H1 (cell line): ENCODE data around the gene BCL2. TPM values are rescaled to one million over a fixed set of nuclear protein-coding genes. Genes with fewer than 3 reads are reported as not detected.

ENCODE experiments used
- CTCF ChIA-PET: fragments of 300-600 bp; sonication (Branson Sonifier 250); formaldehyde crosslinking; loops from one replicate; lab custom pipeline; 2021; ENCODE audit not compliant: partially characterized antibody; lab: Charles Lee
- POLR2A ChIA-PET: fragments of 300-600 bp; sonication (Branson Sonifier 250); formaldehyde crosslinking; loops from one replicate; lab custom pipeline; 2021; ENCODE audit warnings: inconsistent platforms; ENCODE audit not compliant: partially characterized antibody; lab: Charles Lee
- DNase-seq, 2 experiments: peaks; one replicate each; pipeline versions ENCODE4 v3.0.0 to v3.0.0-alpha.2; 2010 to 2022; ENCODE audit warnings: low spot score in 2 of 2, low read depth in 1 of 2, mixed read lengths in 1 of 2
- FAIRE-seq: peaks from 2 replicates; lab custom pipeline; 2011; peaks lifted over from hg19 to GRCh38; lab: Jason Lieb, UNC
- H2AFZ ChIP-seq: 2 replicates; pipeline ENCODE4 v1.8.1; 2012; ENCODE audit warnings: low read length, inconsistent platforms
- H2AK5ac ChIP-seq: 2 replicates; pipeline ENCODE4 v1.6.1; 2013; ENCODE audit warnings: low read depth, low read length
- H2BK120ac ChIP-seq: replicated peaks from 2 replicates; pipeline ENCODE3; 2013; ENCODE audit warnings: low read depth, low read length, inconsistent platforms
- H2BK12ac ChIP-seq: 2 replicates; pipeline ENCODE4 v1.6.1; 2013; ENCODE audit warnings: low read depth, low read length
- H2BK15ac ChIP-seq: 2 replicates; pipeline ENCODE4 v1.6.1; 2013; ENCODE audit warnings: low read length
- H2BK20ac ChIP-seq: 2 replicates; pipeline ENCODE4 v1.6.1; 2013; ENCODE audit warnings: low read length
- H2BK5ac ChIP-seq: 2 replicates; pipeline ENCODE4 v1.6.1; 2013; ENCODE audit warnings: low read depth, low read length
- H3K14ac ChIP-seq: 2 replicates; pipeline ENCODE4 v1.6.1; 2013; ENCODE audit warnings: inconsistent platforms; ENCODE audit not compliant: insufficient read length
- H3K18ac ChIP-seq: 2 replicates; pipeline ENCODE4 v1.6.1; 2013; ENCODE audit warnings: low read length; ENCODE audit errors: extremely low read depth
- H3K23ac ChIP-seq: 2 replicates; pipeline ENCODE4 v1.6.1; 2013; ENCODE audit warnings: inconsistent platforms; ENCODE audit not compliant: insufficient read length
- H3K23me2 ChIP-seq: 2 replicates; pipeline ENCODE4 v1.6.1; 2013; ENCODE audit warnings: low read depth, low read length
- H3K27ac ChIP-seq: 2 replicates; pipeline ENCODE4 v1.6.1; 2011; ENCODE audit warnings: low read depth, low read length, inconsistent platforms
- H3K27me3 ChIP-seq, 4 experiments: replicated peaks in 1 of 4; 1 replicate in 1 of 4; 2 replicates in 3 of 4; pipeline versions ENCODE4 v1.6.1 to v1.8.1; 2011 to 2013; ENCODE audit warnings: low read length in 3 of 4, mild to moderate bottlenecking in 3 of 4, inconsistent platforms in 2 of 4, mixed read lengths in 2 of 4, moderate library complexity in 1 of 4; ENCODE audit not compliant: control insufficient read depth in 3 of 4, insufficient read depth in 3 of 4; ENCODE audit errors: extremely low read depth in 1 of 4
- H3K36me3 ChIP-seq, 4 experiments: 2 replicates each; pipeline versions ENCODE4 v1.6.1 to v1.8.1; 2011 to 2013; ENCODE audit warnings: mild to moderate bottlenecking in 4 of 4, low read length in 3 of 4, moderate library complexity in 2 of 4, control low read depth in 1 of 4, inconsistent platforms in 1 of 4; ENCODE audit not compliant: insufficient read depth in 4 of 4, control insufficient read depth in 2 of 4
- H3K4ac ChIP-seq: replicated peaks from 2 replicates; pipeline ENCODE3; 2013; ENCODE audit warnings: low read length, low read depth, mixed read lengths, inconsistent platforms; ENCODE audit not compliant: insufficient read length
- H3K4me1 ChIP-seq, 4 experiments: replicated peaks in 1 of 4; 1 replicate in 1 of 4; 2 replicates in 3 of 4; pipeline versions ENCODE4 v1.6.1 to v1.8.1; 2011 to 2013; ENCODE audit warnings: low read length in 3 of 4, inconsistent platforms in 2 of 4, mixed read lengths in 1 of 4; ENCODE audit not compliant: insufficient read depth in 4 of 4, control insufficient read depth in 3 of 4
- H3K4me2 ChIP-seq, 2 experiments: 2 replicates each; pipeline versions ENCODE4 v1.6.1 to v1.8.1; 2011 to 2013; ENCODE audit warnings: low read depth in 2 of 2, low read length in 2 of 2, control low read depth in 1 of 2, inconsistent platforms in 1 of 2, mild to moderate bottlenecking in 1 of 2; ENCODE audit not compliant: insufficient read depth in 1 of 2
- H3K4me3 ChIP-seq, 4 experiments: fragments of 200-600, 300-600 bp in 1 of 4; sonication (generic), shearing (Covaris generic), sonication (Bioruptor Twin) in 1 of 4; 2 replicates each; pipeline versions ENCODE4 v1.5.1 to v1.8.1; 2011 to 2016; ENCODE audit warnings: low read length in 4 of 4, low read depth in 3 of 4, control low read depth in 2 of 4, inconsistent platforms in 2 of 4, mild to moderate bottlenecking in 2 of 4, mixed read lengths in 1 of 4, moderate library complexity in 1 of 4; ENCODE audit not compliant: insufficient read depth in 2 of 4; ENCODE audit errors: extremely low read depth in 1 of 4
- H3K56ac ChIP-seq: replicated peaks from 2 replicates; pipeline ENCODE3; 2013; ENCODE audit warnings: low read depth, mild to moderate bottlenecking, mixed read lengths, low read length, inconsistent platforms; ENCODE audit not compliant: insufficient read length
- H3K79me1 ChIP-seq: 2 replicates; pipeline ENCODE4 v1.6.1; 2013; ENCODE audit warnings: low read depth, low read length, control low read depth
- H3K79me2 ChIP-seq, 2 experiments: 2 replicates each; pipeline versions ENCODE4 v1.6.1 to v1.8.1; 2012 to 2013; ENCODE audit warnings: low read length in 2 of 2, mild to moderate bottlenecking in 2 of 2, inconsistent platforms in 1 of 2; ENCODE audit not compliant: insufficient read depth in 2 of 2, control insufficient read depth in 1 of 2
- H3K9ac ChIP-seq, 4 experiments: replicated peaks in 1 of 4; 1 replicate in 1 of 4; 2 replicates in 3 of 4; pipeline versions ENCODE4 v1.6.1 to v1.8.1; 2011 to 2013; ENCODE audit warnings: low read depth in 3 of 4, low read length in 3 of 4, control low read depth in 2 of 4, mild to moderate bottlenecking in 2 of 4, moderate library complexity in 2 of 4, inconsistent platforms in 1 of 4; ENCODE audit errors: extremely low read depth in 1 of 4
- H3K9me3 ChIP-seq, 2 experiments: 2 replicates each; pipeline versions ENCODE4 v1.6.1 to v1.8.1; 2012 to 2013; ENCODE audit warnings: mild to moderate bottlenecking in 2 of 2, moderate library complexity in 2 of 2, control low read depth in 1 of 2, inconsistent platforms in 1 of 2, low read depth in 1 of 2, low read length in 1 of 2, mixed read lengths in 1 of 2; ENCODE audit not compliant: insufficient read depth in 2 of 2
- H4K20me1 ChIP-seq, 2 experiments: replicated peaks in 1 of 2; 2 replicates each; pipeline versions ENCODE3 to v1.8.1; 2011 to 2013; ENCODE audit warnings: inconsistent platforms in 2 of 2, low read length in 2 of 2, mild to moderate bottlenecking in 1 of 2; ENCODE audit not compliant: insufficient read depth in 2 of 2, control insufficient read depth in 1 of 2
- H4K5ac ChIP-seq: 2 replicates; pipeline ENCODE4 v1.6.1; 2013; ENCODE audit warnings: low read length, low read depth, mixed read lengths, inconsistent platforms; ENCODE audit not compliant: insufficient read length
- H4K8ac ChIP-seq: 2 replicates; pipeline ENCODE4 v1.8.0; 2013; ENCODE audit warnings: mild to moderate bottlenecking, moderate library complexity, low read length, inconsistent platforms; ENCODE audit not compliant: insufficient read depth; ENCODE audit errors: extremely low read depth
- H4K91ac ChIP-seq: replicated peaks from 2 replicates; pipeline ENCODE3; 2013; ENCODE audit warnings: low read length, mixed read lengths, inconsistent platforms; ENCODE audit not compliant: insufficient read length
- ATF3 ChIP-seq: IDR thresholded peaks from 2 replicates; pipeline ENCODE4 v1.6.1; 2011; ENCODE audit warnings: low read depth, mild to moderate bottlenecking, low read length; ENCODE audit not compliant: insufficient read depth
- CBX8 ChIP-seq: fragments of 300-800, 300-1000 bp; sonication (generic); IDR thresholded peaks from 2 replicates; pipeline ENCODE4 v1.7.1; 2016; ENCODE audit warnings: low read depth, low read length, borderline replicate concordance
- CREB1 ChIP-seq: IDR thresholded peaks from 2 replicates; pipeline ENCODE4 v1.6.1; 2012; ENCODE audit warnings: inconsistent platforms
- CTCF ChIP-seq, 3 experiments: IDR thresholded peaks; 1 replicate in 2 of 3; 2 replicates in 1 of 3; pipeline versions ENCODE4 v1.5.1 to v1.6.1; 2011; ENCODE audit warnings: low read length in 3 of 3, mild to moderate bottlenecking in 3 of 3, inconsistent platforms in 2 of 3, low read depth in 1 of 3, moderate library complexity in 1 of 3; ENCODE audit not compliant: insufficient read depth in 1 of 3; ENCODE audit errors: control extremely low read depth in 1 of 3
- HDAC2 ChIP-seq, 2 experiments: fragments of 300-600 bp in 1 of 2; sonication (generic) in 1 of 2; IDR thresholded peaks; 2 replicates each; pipeline ENCODE4 v1.6.1; 2011 to 2012; ENCODE audit warnings: low read depth in 2 of 2, low read length in 2 of 2, mild to moderate bottlenecking in 2 of 2, moderate library complexity in 2 of 2, borderline replicate concordance in 1 of 2, inconsistent platforms in 1 of 2
- POLR2A ChIP-seq, 2 experiments: IDR thresholded peaks; 1 replicate in 1 of 2; 2 replicates in 1 of 2; pipeline ENCODE4 v1.6.1; 2011; ENCODE audit warnings: low read depth in 2 of 2, low read length in 2 of 2, mild to moderate bottlenecking in 2 of 2; ENCODE audit errors: control extremely low read depth in 1 of 2
- POLR2AphosphoS5 ChIP-seq: IDR thresholded peaks from 2 replicates; pipeline ENCODE4 v1.6.1; 2011; ENCODE audit warnings: low read depth, low read length
- SIN3A ChIP-seq, 2 experiments: IDR thresholded peaks in 1 of 2; conservative IDR thresholded peaks in 1 of 2; 2 replicates each; pipeline ENCODE4 v1.6.1; 2011 to 2012; ENCODE audit warnings: low read length in 2 of 2, improper control_type of control experiment in 1 of 2, low read depth in 1 of 2, mild to moderate bottlenecking in 1 of 2
- SIX5 ChIP-seq: IDR thresholded peaks from 2 replicates; pipeline ENCODE4 v1.6.1; 2011; ENCODE audit warnings: mild to moderate bottlenecking, low read depth, low read length
- USF2 ChIP-seq: IDR thresholded peaks from 2 replicates; pipeline ENCODE4 v1.6.1; 2011; ENCODE audit warnings: low read length, improper control_type of control experiment
- WGBS, 2 experiments: shearing (Covaris generic) in 1 of 2; methylation state at CpG; one replicate each; pipeline versions ENCODE4 v1.1.6 to v1.1.7; 2013 to 2015; ENCODE audit warnings: low lambda C conversion rate in 2 of 2, mixed read lengths in 2 of 2, inconsistent platforms in 1 of 2, low coverage in 1 of 2, missing lambda C conversion rate in 1 of 2; ENCODE audit not compliant: insufficient replicate concordance in 2 of 2, insufficient coverage in 1 of 2, insufficient read length in 1 of 2; ENCODE audit errors: extremely low coverage in 1 of 2, missing lambda C conversion rate in 1 of 2; 5-methylcytosine and 5-hydroxymethylcytosine counted together
- polyA plus RNA-seq, 7 experiments: library from polyadenylated mRNA; depleted of rRNA in 3 of 7; stranded (reverse) in 5 of 7; unstranded in 2 of 7; fragments of >200 nt in 5 of 7; fragments of 200-250 nt in 2 of 7; gene quantifications; 1 replicate in 5 of 7; 2 replicates in 1 of 7; 4 replicates in 1 of 7; pipeline versions ENCODE4 v1.2.1 to v1.2.3, GENCODE V29; 2011 to 2013; ENCODE audit warnings: missing spikeins in 2 of 7, mixed read lengths in 2 of 7
- total RNA-seq: library from RNA; stranded (reverse); fragmentation: NEBNext Ultra II Directional; extraction: Animal tissue kit (Norgen Biotek cat#: 25700); gene quantifications from 2 replicates; pipeline ENCODE4 v1.2.1, GENCODE V29; 2021

BCL2 gene
- total and polyA plus RNA-seq, 2 of the 8 experiments (the other 6 are each of a cell fraction or from before 2014, with no cell fraction given), result 0.59 to 4.5 TPM

- no peak for DNase-seq
- Histone ChIP-seq H3K4me1 (no peaks in the 10 kb centered on the region), H4K5ac (no peak overlapping the region), H3K23me2 (no peaks in the 10 kb centered on the region), H3K36me3 (no peaks in the 10 kb centered on the region), H3K79me2 (no peaks in the 10 kb centered on the region), H3K56ac (no peak overlapping the region), H2BK12ac (no peak overlapping the region), H2BK120ac (no peak overlapping the region), H2AFZ (no peak overlapping the region), H4K91ac (no peak overlapping the region), H2BK20ac (no peak overlapping the region), H3K14ac (no peak overlapping the region), H3K9ac (no peak overlapping the region), H4K20me1 (no peaks in the 10 kb centered on the region), H2AK5ac (no peak overlapping the region), H3K9me3 (no peaks in the 10 kb centered on the region), H3K27ac (no peak overlapping the region), H3K18ac (no peak overlapping the region), H3K4ac (no peak overlapping the region), H4K8ac (no peak overlapping the region), H3K23ac (no peak overlapping the region), H3K27me3 (no peaks in the 10 kb centered on the region), H3K79me1 (no peaks in the 10 kb centered on the region), H2BK5ac (no peak overlapping the region), H3K4me3 (no peak overlapping the region), H2BK15ac (no peak overlapping the region), H3K4me2 (no peak overlapping the region)
- ChIA-PET CTCF (interaction anchor here (1.2 kb wide), 1 partner anchor 14 kb away, joined by 3 read pairs; no protein-coding TSS in a partner anchor), POLR2A (no interaction called here)
- 87% methylated on average over 5 of the region's 5 CpGs; no CpG with 5 or more reads in 1 of the 2 experiments for WGBS, 2 experiments
- no peak for FAIRE-seq
- TF ChIP-seq HDAC2 (IDR thresholded peaks at IDR 0.05; ENCODE audit: borderline replicate concordance in 1 of 2, low read depth in 2 of 2, low read length in 2 of 2) (no peak), CBX8 (no peak), USF2 (no peak), SIN3A (conservative IDR thresholded peaks at IDR 0.05 in 1 of 2, IDR thresholded peaks at IDR 0.05 in 1 of 2; ENCODE audit: low read depth in 1 of 2, low read length in 2 of 2) (no peak), ATF3 (no peak), POLR2AphosphoS5 (no peak), CREB1 (no peak), POLR2A (IDR thresholded peaks at IDR 0.05; ENCODE audit: control extremely low read depth in 1 of 2, low read depth in 2 of 2, low read length in 2 of 2) (no peak), CTCF (IDR thresholded peaks at IDR 0.05; ENCODE audit: control extremely low read depth in 1 of 3, insufficient read depth in 1 of 3, low read depth in 1 of 3, low read length in 3 of 3) (no peak), SIX5 (no peak)
These were observed 151.3 kb downstream of the BCL2 start for GRCh38 chr18:63168287-63168686.
